ENCODE results near the gene LEMD2.

The LEMD2 gene

DNA sequence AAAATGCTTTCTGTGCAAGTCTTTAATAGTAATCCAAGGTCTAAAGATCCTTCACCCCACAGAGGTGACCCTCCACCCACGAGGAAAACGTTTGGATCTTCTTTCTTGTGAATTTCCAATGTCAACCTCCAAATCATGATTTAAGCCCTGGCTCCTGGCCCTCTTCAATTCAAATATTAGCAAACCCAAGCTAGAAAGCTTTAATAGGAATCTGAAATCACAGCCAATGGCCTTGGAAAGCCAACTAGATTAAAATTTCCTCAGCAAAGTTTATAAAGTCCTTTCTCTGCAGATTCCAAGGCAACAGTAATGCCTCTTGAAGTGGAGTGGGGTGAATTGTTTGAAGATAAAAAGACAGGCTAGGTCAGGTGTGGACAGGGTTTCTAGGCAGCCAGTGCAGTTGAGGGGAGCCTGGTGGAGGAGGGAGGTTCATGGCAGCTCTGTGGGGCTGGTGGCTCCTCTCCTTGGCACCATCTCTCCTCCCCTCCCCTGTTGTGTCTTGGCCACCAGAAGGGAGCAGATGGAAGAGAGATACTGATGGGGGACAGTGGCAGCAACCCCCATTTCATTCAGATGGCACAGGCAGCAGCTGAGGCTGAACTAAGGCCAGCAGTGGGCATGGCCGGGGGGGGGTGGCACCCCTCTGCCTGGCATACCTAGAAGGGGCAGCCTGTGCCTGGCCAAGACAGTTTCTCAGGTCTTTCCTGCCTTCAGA lies 65.4 kb downstream of the LEMD2 start:
- H3K27me3 ChIP-seq (ENCODE audit: insufficient read depth, low read length, poor library complexity, severe bottlenecking): no peaks in the 10 kb centered on the region

DNA sequence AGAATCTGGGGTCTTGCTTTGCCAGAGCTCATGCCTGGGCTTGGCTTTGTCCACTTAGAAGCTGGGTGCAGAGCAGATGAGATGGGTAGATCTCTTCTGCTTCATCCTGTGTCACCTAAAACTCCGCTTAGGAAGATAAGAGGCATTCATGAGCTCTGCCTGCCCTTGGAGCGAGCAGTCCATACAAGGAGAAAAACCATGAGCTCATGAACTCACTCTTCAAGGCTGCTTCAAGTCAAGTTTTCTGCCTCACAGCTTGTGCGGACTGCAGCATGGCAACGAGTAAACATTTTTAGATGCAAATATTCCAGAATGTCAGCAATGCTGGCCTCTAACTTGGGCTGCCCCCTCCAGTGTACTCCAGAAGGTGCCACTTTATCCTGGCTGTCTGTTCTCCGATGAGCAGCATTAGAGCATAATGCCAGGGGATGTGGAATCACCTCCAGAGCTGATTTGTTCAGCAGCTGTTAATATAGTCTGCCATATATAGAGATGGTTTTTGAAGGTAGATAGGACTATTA lies 66.8 kb downstream of the LEMD2 start:
- Histone ChIP-seq H3K9me3 (ENCODE audit: insufficient read depth, low read depth, low read length) (no peaks in the 10 kb centered on the region), H3K4me1 (ENCODE audit: insufficient read depth, low read length, poor library complexity, severe bottlenecking) (peaks cover 4% of the 10 kb centered on the region), H3K36me3 (ENCODE audit: insufficient read depth, low read length) (no peaks in the 10 kb centered on the region), H4K20me1 (ENCODE audit: insufficient read depth, low read length, poor library complexity, severe bottlenecking) (no peaks in the 10 kb centered on the region), H3F3A (ENCODE audit: low read depth) (no peaks in the 10 kb centered on the region), H3K9me2 (replicated peaks; ENCODE audit: low read depth, low read length) (no peaks in the 10 kb centered on the region), H3K4me3 (ENCODE audit: low read length, poor library complexity, severe bottlenecking) (no peak overlapping the region), H3K4me2 (ENCODE audit: low read depth, low read length, poor library complexity, severe bottlenecking) (no peak overlapping the region), H3K27me3 (ENCODE audit: insufficient read depth, low read length, poor library complexity, severe bottlenecking) (no peaks in the 10 kb centered on the region), H2AFZ (ENCODE audit: low read length) (no peak overlapping the region), H3K9ac (ENCODE audit: low read depth, low read length, poor library complexity, severe bottlenecking) (no peak overlapping the region), H3K79me2 (ENCODE audit: insufficient read depth, low read length) (no peaks in the 10 kb centered on the region)
- no peak for TF ChIP-seq EZH2phosphoT487 (IDR thresholded peaks at IDR 0.05; ENCODE audit: borderline replicate concordance)
- TF ChIP-seq, protein P1, sequence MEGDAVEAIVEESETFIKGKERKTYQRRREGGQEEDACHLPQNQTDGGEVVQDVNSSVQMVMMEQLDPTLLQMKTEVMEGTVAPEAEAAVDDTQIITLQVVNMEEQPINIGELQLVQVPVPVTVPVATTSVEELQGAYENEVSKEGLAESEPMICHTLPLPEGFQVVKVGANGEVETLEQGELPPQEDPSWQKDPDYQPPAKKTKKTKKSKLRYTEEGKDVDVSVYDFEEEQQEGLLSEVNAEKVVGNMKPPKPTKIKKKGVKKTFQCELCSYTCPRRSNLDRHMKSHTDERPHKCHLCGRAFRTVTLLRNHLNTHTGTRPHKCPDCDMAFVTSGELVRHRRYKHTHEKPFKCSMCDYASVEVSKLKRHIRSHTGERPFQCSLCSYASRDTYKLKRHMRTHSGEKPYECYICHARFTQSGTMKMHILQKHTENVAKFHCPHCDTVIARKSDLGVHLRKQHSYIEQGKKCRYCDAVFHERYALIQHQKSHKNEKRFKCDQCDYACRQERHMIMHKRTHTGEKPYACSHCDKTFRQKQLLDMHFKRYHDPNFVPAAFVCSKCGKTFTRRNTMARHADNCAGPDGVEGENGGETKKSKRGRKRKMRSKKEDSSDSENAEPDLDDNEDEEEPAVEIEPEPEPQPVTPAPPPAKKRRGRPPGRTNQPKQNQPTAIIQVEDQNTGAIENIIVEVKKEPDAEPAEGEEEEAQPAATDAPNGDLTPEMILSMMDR (conservative IDR thresholded peaks at IDR 0.05; ENCODE audit: low read length): no peak

More for the DNA sequence above, 65.4 kb downstream of the LEMD2 start:
- no peak overlapping the region for H2AFZ ChIP-seq (ENCODE audit: low read length)
- no peaks in the 10 kb centered on the region for H3K9me3 ChIP-seq (ENCODE audit: insufficient read depth, low read depth, low read length)
- no peaks in the 10 kb centered on the region for H3F3A ChIP-seq (ENCODE audit: low read depth)
- H3K79me2 ChIP-seq (ENCODE audit: insufficient read depth, low read length): no peaks in the 10 kb centered on the region
- H3K4me3 ChIP-seq (ENCODE audit: low read length, poor library complexity, severe bottlenecking): no peak overlapping the region
- no peaks in the 10 kb centered on the region for H4K20me1 ChIP-seq (ENCODE audit: insufficient read depth, low read length, poor library complexity, severe bottlenecking)
- H3K36me3 ChIP-seq (ENCODE audit: insufficient read depth, low read length): no peaks in the 10 kb centered on the region
- no peak overlapping the region for H3K9ac ChIP-seq (ENCODE audit: low read depth, low read length, poor library complexity, severe bottlenecking)
- peak overlapping the region; percentile 21 for H3K4me2 ChIP-seq (ENCODE audit: low read depth, low read length, poor library complexity, severe bottlenecking)
- H3K4me1 ChIP-seq (ENCODE audit: insufficient read depth, low read length, poor library complexity, severe bottlenecking): peaks cover 4% of the 10 kb centered on the region
- no peak for TF ChIP-seq EZH2phosphoT487 (IDR thresholded peaks at IDR 0.05; ENCODE audit: borderline replicate concordance)
- TF ChIP-seq, protein P1 (conservative IDR thresholded peaks at IDR 0.05; ENCODE audit: low read length): no peak
- H3K9me2 ChIP-seq (replicated peaks; ENCODE audit: low read depth, low read length): no peaks in the 10 kb centered on the region

DNA sequence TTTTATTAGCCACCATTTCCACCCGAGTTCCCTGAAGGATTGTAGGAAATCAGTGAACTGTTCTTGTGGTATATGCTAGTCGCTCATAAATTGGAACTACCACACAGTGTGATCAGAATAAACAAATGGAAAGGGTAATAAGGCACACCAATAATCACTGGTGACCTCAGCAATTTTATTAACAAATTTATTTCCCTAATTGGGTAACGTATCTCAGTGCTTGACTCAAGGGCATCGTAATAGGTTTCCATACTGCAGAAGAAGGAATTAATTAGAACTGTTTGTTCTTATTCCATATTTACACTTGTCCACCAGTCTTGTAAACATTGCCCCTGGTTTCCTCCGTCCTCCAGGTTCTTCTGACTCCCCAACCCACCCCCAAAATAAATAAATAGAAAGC lies 67.4 kb downstream of the LEMD2 start:
- H3F3A ChIP-seq (ENCODE audit: low read depth): no peaks in the 10 kb centered on the region
- H3K4me2 ChIP-seq (ENCODE audit: low read depth, low read length, poor library complexity, severe bottlenecking): no peak overlapping the region
- no peaks in the 10 kb centered on the region for H3K9me2 ChIP-seq (replicated peaks; ENCODE audit: low read depth, low read length)
- no peaks in the 10 kb centered on the region for H3K79me2 ChIP-seq (ENCODE audit: insufficient read depth, low read length)
- peaks cover 4% of the 10 kb centered on the region for H3K4me1 ChIP-seq (ENCODE audit: insufficient read depth, low read length, poor library complexity, severe bottlenecking)
- no peaks in the 10 kb centered on the region for H3K36me3 ChIP-seq (ENCODE audit: insufficient read depth, low read length)
- no peaks in the 10 kb centered on the region for H4K20me1 ChIP-seq (ENCODE audit: insufficient read depth, low read length, poor library complexity, severe bottlenecking)
- H3K4me3 ChIP-seq (ENCODE audit: low read length, poor library complexity, severe bottlenecking): no peak overlapping the region
- no peaks in the 10 kb centered on the region for H3K9me3 ChIP-seq (ENCODE audit: insufficient read depth, low read depth, low read length)
- no peak for TF ChIP-seq EZH2phosphoT487 (IDR thresholded peaks at IDR 0.05; ENCODE audit: borderline replicate concordance)
- H3K27me3 ChIP-seq (ENCODE audit: insufficient read depth, low read length, poor library complexity, severe bottlenecking): no peaks in the 10 kb centered on the region
- H3K9ac ChIP-seq (ENCODE audit: low read depth, low read length, poor library complexity, severe bottlenecking): no peak overlapping the region
- no peak overlapping the region for H2AFZ ChIP-seq (ENCODE audit: low read length)
